KOPT-K1 (cell line): Measurements from ENCODE around the gene LRG1.
"Not testable (repeated sequence)": the region's sequence is repeated elsewhere in the genome, so short reads cannot be mapped to it uniquely, and the experiment has no call there.

Experiments used
- H3K27ac ChIP-seq: fragments of 200-600 bp; sonication (generic); 2 replicates; pipeline ENCODE4 v1.5.1; 2016; ENCODE audit warnings: antibody characterized with exemption, mild to moderate bottlenecking, low read depth, low read length; ENCODE audit not compliant: poor library complexity, severe bottlenecking
- H3K36me3 ChIP-seq: fragments of 200-600 bp; sonication (generic); 2 replicates; pipeline ENCODE4 v1.5.1; 2017; ENCODE audit warnings: antibody characterized with exemption, mild to moderate bottlenecking, low read length, moderate library complexity; ENCODE audit not compliant: insufficient read depth
- H3K9me3 ChIP-seq: fragments of 200-600 bp; sonication (generic); 2 replicates; pipeline ENCODE4 v1.5.1; 2017; ENCODE audit warnings: antibody characterized with exemption, low read length, mild to moderate bottlenecking; ENCODE audit not compliant: insufficient read depth, poor library complexity, severe bottlenecking

Gene LRG1

GRCh38 chr19:4543842-4544647 is 4.2 kb upstream of the LRG1 start:
- Histone ChIP-seq H3K9me3 (peaks cover 4% of the 10 kb centered on the region), H3K36me3 (no peaks in the 10 kb centered on the region), H3K27ac (no peak overlapping the region)

GRCh38 chr19:4542896-4543841 is 3.3 kb upstream of the LRG1 start:
- no peaks in the 10 kb centered on the region for H3K36me3 ChIP-seq
- peaks cover 4% of the 10 kb centered on the region for H3K9me3 ChIP-seq
- H3K27ac ChIP-seq, result no peak overlapping the region

GRCh38 chr19:4541806-4542145 is 1.9 kb upstream of the LRG1 start:
- not testable (repeated sequence) for H3K9me3 ChIP-seq, H3K27ac ChIP-seq, H3K36me3 ChIP-seq

- Histone ChIP-seq H3K9me3 (peaks cover 4% of the 10 kb centered on the region), H3K27ac (no peak overlapping the region), H3K36me3 (no peaks in the 10 kb centered on the region)
These were observed 1.4 kb upstream of the LRG1 start for GRCh38 chr19:4541114-4541805.

GRCh38 chr19:4539169-4539692 is 605 bp downstream of the LRG1 start:
- H3K36me3 ChIP-seq, result no peaks in the 10 kb centered on the region
- no peak overlapping the region for H3K27ac ChIP-seq
- peaks cover 4% of the 10 kb centered on the region for H3K9me3 ChIP-seq

GRCh38 chr19:4538601-4538954 is 1.3 kb downstream of the LRG1 start:
- Histone ChIP-seq H3K27ac (no peak overlapping the region), H3K36me3 (no peaks in the 10 kb centered on the region), H3K9me3 (peaks cover 4% of the 10 kb centered on the region)

- Histone ChIP-seq H3K27ac (no peak overlapping the region), H3K9me3 (peaks cover 4% of the 10 kb centered on the region), H3K36me3 (no peaks in the 10 kb centered on the region)
These were observed 1.8 kb downstream of the LRG1 start for GRCh38 chr19:4537953-4538600.

- H3K9me3 ChIP-seq, result peaks cover 4% of the 10 kb centered on the region
- no peak overlapping the region for H3K27ac ChIP-seq
These were observed 3.0 kb downstream of the LRG1 start for GRCh38 chr19:4536798-4537197.

GRCh38 chr19:4534836-4535658 is 4.8 kb downstream of the LRG1 start, which contains the start of gene PLIN5:
Gene PLIN5, minus strand, starts transcription at chr19:4535224. Its CDS starts 1,150 bp downstream, at chr19:4534074.
- Histone ChIP-seq H3K9me3 (no peaks in the 10 kb centered on the region), H3K36me3 (no peaks in the 10 kb centered on the region), H3K27ac (no peak within 1 kb of the TSS)

More at GRCh38 chr19:4536798-4537197, 3.0 kb downstream of the LRG1 start:
- no peaks in the 10 kb centered on the region for H3K36me3 ChIP-seq

- Histone ChIP-seq H3K36me3 (no peaks in the 10 kb centered on the region), H3K9me3 (no peaks in the 10 kb centered on the region), H3K27ac (no peak overlapping the region)
These were observed 5.9 kb downstream of the LRG1 start for GRCh38 chr19:4533835-4534424.

- Histone ChIP-seq H3K9me3 (no peaks in the 10 kb centered on the region), H3K27ac (no peak overlapping the region), H3K36me3 (no peaks in the 10 kb centered on the region)
These were observed 6.5 kb downstream of the LRG1 start for GRCh38 chr19:4533334-4533733.

- Histone ChIP-seq H3K9me3 (no peaks in the 10 kb centered on the region), H3K36me3 (no peaks in the 10 kb centered on the region), H3K27ac (no peak overlapping the region)
These were observed 8.2 kb downstream of the LRG1 start for GRCh38 chr19:4531562-4532165.

- Histone ChIP-seq H3K27ac (no peak overlapping the region), H3K9me3 (no peaks in the 10 kb centered on the region), H3K36me3 (no peaks in the 10 kb centered on the region)
These were observed 9.8 kb downstream of the LRG1 start for GRCh38 chr19:4529924-4530522.
